ENCODE data around the gene FAM110C. TPM values are rescaled to one million over a fixed set of nuclear protein-coding genes. Genes with fewer than 3 reads are reported as not detected.
"Not testable (repeated sequence)": the region's sequence is repeated elsewhere in the genome, so short reads cannot be mapped to it uniquely, and the experiment has no call there.

The FAM110C gene
- total RNA-seq = 1 to 10 TPM; 4.8 to 5.1 TPM

GRCh38 chr2:46471-47345 lies at the start of gene FAM110C:
TSS of gene FAM110C (minus strand) at chr2:46505. CDS start at chr2:46385, 120 bp downstream.
- DNase-seq = peak; percentile 64
- POLR2A ChIA-PET = interaction anchor here (0.7 to 2.8 kb wide), 4 partner anchors 11 to 130 kb away, joined by 3 to 13 read pairs (median 6); no protein-coding TSS in a partner anchor
- peak within 1 kb of the TSS; percentile 12 for H3K27ac Mint-ChIP-seq
- H3K9me3 Mint-ChIP-seq = no peaks in the 10 kb centered on the region
- peaks cover 20% of the 10 kb centered on the region for H3K36me3 Mint-ChIP-seq (ENCODE audit: low read depth)
- peak within 1 kb of the TSS; percentile 71 for H3K4me3 Mint-ChIP-seq
- H3K4me1 Mint-ChIP-seq = peaks cover 34% of the 10 kb centered on the region
- CTCF ChIA-PET = interaction anchor here (2.2 kb wide), 1 partner anchor 29 kb away, joined by 11 read pairs; no protein-coding TSS in a partner anchor
- peaks cover 48% of the 10 kb centered on the region for H3K27me3 Mint-ChIP-seq

- CTCF ChIA-PET = no interaction called here
- H3K9me3 Mint-ChIP-seq = peaks cover 3% of the 10 kb centered on the region
- DNase-seq = no peak
- H3K4me3 Mint-ChIP-seq = no peak overlapping the region
- H3K27me3 Mint-ChIP-seq = peaks cover 12% of the 10 kb centered on the region
- POLR2A ChIA-PET = no interaction called here
- H3K27ac Mint-ChIP-seq = no peak overlapping the region
- H3K36me3 Mint-ChIP-seq (ENCODE audit: low read depth) = no peaks in the 10 kb centered on the region
- no peaks in the 10 kb centered on the region for H3K4me1 Mint-ChIP-seq
Measured at GRCh38 chr2:92326-92725, 46.0 kb upstream of the FAM110C start.

GRCh38 chr2:90645-91312 lies 44.5 kb upstream of the FAM110C start:
- H3K4me3 Mint-ChIP-seq = no peak overlapping the region
- ChIA-PET CTCF (interaction anchor here (0.6 kb wide), 1 partner anchor 15 kb away, joined by 3 read pairs; no protein-coding TSS in a partner anchor), POLR2A (no interaction called here)
- H3K9me3 Mint-ChIP-seq = peaks cover 3% of the 10 kb centered on the region
- H3K36me3 Mint-ChIP-seq (ENCODE audit: low read depth) = no peaks in the 10 kb centered on the region
- no peak overlapping the region for H3K27ac Mint-ChIP-seq
- peaks cover 11% of the 10 kb centered on the region for H3K27me3 Mint-ChIP-seq
- H3K4me1 Mint-ChIP-seq = no peaks in the 10 kb centered on the region
- DNase-seq = no peak

- no peak for DNase-seq
- Mint-ChIP-seq H3K27me3 (peaks cover 14% of the 10 kb centered on the region), H3K4me3 (no peak overlapping the region), H3K27ac (no peak overlapping the region), H3K9me3 (no peaks in the 10 kb centered on the region), H3K4me1 (no peaks in the 10 kb centered on the region), H3K36me3 (ENCODE audit: low read depth) (no peaks in the 10 kb centered on the region)
- ChIA-PET CTCF (no interaction called here), POLR2A (no interaction called here)
Measured at GRCh38 chr2:85761-86160, 39.5 kb upstream of the FAM110C start.

GRCh38 chr2:84121-84520 lies 37.8 kb upstream of the FAM110C start:
- CTCF ChIA-PET = interaction anchor here (0.8 kb wide), 1 partner anchor 551 kb away, joined by 3 read pairs; no protein-coding TSS in a partner anchor
- no peaks in the 10 kb centered on the region for H3K36me3 Mint-ChIP-seq (ENCODE audit: low read depth)
- no peak for DNase-seq
- H3K27ac Mint-ChIP-seq = no peak overlapping the region
- H3K9me3 Mint-ChIP-seq = no peaks in the 10 kb centered on the region
- H3K4me3 Mint-ChIP-seq = no peak overlapping the region
- POLR2A ChIA-PET = no interaction called here
- peaks cover 18% of the 10 kb centered on the region for H3K27me3 Mint-ChIP-seq
- no peaks in the 10 kb centered on the region for H3K4me1 Mint-ChIP-seq

- ChIA-PET CTCF (no interaction called here), POLR2A (no interaction called here)
- Mint-ChIP-seq H3K4me1 (no peaks in the 10 kb centered on the region), H3K9me3 (peaks cover 3% of the 10 kb centered on the region), H3K36me3 (ENCODE audit: low read depth) (no peaks in the 10 kb centered on the region), H3K27me3 (peaks cover 18% of the 10 kb centered on the region), H3K27ac (no peak overlapping the region), H3K4me3 (no peak overlapping the region)
- DNase-seq = no peak
Measured at GRCh38 chr2:80971-81736, 34.8 kb upstream of the FAM110C start.

GRCh38 chr2:80378-80777 lies 34.1 kb upstream of the FAM110C start:
- Mint-ChIP-seq H3K9me3 (peaks cover 3% of the 10 kb centered on the region), H3K4me3 (no peak overlapping the region), H3K27ac (no peak overlapping the region), H3K4me1 (no peaks in the 10 kb centered on the region), H3K27me3 (peaks cover 18% of the 10 kb centered on the region), H3K36me3 (ENCODE audit: low read depth) (no peaks in the 10 kb centered on the region)
- ChIA-PET POLR2A (no interaction called here), CTCF (no interaction called here)
- no peak for DNase-seq

GRCh38 chr2:71309-72035 lies 25.2 kb upstream of the FAM110C start:
- H3K9me3 Mint-ChIP-seq = no peaks in the 10 kb centered on the region
- H3K27ac Mint-ChIP-seq = no peak overlapping the region
- no peak for DNase-seq
- ChIA-PET CTCF (no interaction called here), POLR2A (no interaction called here)
- no peak overlapping the region for H3K4me3 Mint-ChIP-seq
- H3K27me3 Mint-ChIP-seq = no peaks in the 10 kb centered on the region
- H3K4me1 Mint-ChIP-seq = no peaks in the 10 kb centered on the region
- no peaks in the 10 kb centered on the region for H3K36me3 Mint-ChIP-seq (ENCODE audit: low read depth)

- Mint-ChIP-seq H3K4me1 (no peaks in the 10 kb centered on the region), H3K27me3 (peaks cover 6% of the 10 kb centered on the region), H3K9me3 (no peaks in the 10 kb centered on the region), H3K27ac (no peak overlapping the region), H3K36me3 (ENCODE audit: low read depth) (no peaks in the 10 kb centered on the region), H3K4me3 (no peak overlapping the region)
- ChIA-PET POLR2A (no interaction called here), CTCF (interaction anchor here (0.6 kb wide), 1 partner anchor 49 kb away, joined by 3 read pairs; no protein-coding TSS in a partner anchor)
- DNase-seq = no peak
Measured at GRCh38 chr2:69366-70344, 23.4 kb upstream of the FAM110C start.

GRCh38 chr2:68637-69036 lies 22.3 kb upstream of the FAM110C start:
- CTCF ChIA-PET; H3K27ac Mint-ChIP-seq; H3K4me1 Mint-ChIP-seq; H3K36me3 Mint-ChIP-seq (ENCODE audit: low read depth); POLR2A ChIA-PET; DNase-seq; H3K4me3 Mint-ChIP-seq; H3K9me3 Mint-ChIP-seq; H3K27me3 Mint-ChIP-seq: not testable (repeated sequence)

- ChIA-PET POLR2A (no interaction called here), CTCF (no interaction called here)
- Mint-ChIP-seq H3K4me1 (no peaks in the 10 kb centered on the region), H3K27ac (no peak overlapping the region), H3K36me3 (ENCODE audit: low read depth) (no peaks in the 10 kb centered on the region), H3K9me3 (no peaks in the 10 kb centered on the region), H3K4me3 (no peak overlapping the region), H3K27me3 (peaks cover 11% of the 10 kb centered on the region)
- no peak for DNase-seq
Measured at GRCh38 chr2:66853-67252, 20.5 kb upstream of the FAM110C start.

GRCh38 chr2:65121-65520 lies 18.8 kb upstream of the FAM110C start:
- H3K4me3 Mint-ChIP-seq = no peak overlapping the region
- ChIA-PET CTCF (no interaction called here), POLR2A (no interaction called here)
- H3K9me3 Mint-ChIP-seq = peaks cover 4% of the 10 kb centered on the region
- no peak for DNase-seq
- H3K4me1 Mint-ChIP-seq = no peaks in the 10 kb centered on the region
- H3K27me3 Mint-ChIP-seq = peaks cover 13% of the 10 kb centered on the region
- no peak overlapping the region for H3K27ac Mint-ChIP-seq
- no peaks in the 10 kb centered on the region for H3K36me3 Mint-ChIP-seq (ENCODE audit: low read depth)

Data from activated CD4-positive, alpha-beta memory T cell treated with anti-CD3 and anti-CD28 coated beads, Interleukin-2, amount 10 ng/mL, durations not matched to agents 7 days and 5 days (primary cell).